K562 (cell line): Measurements from ENCODE around the gene TENM4. TPM values are rescaled to one million over a fixed set of nuclear protein-coding genes. Genes with fewer than 3 reads are reported as not detected.

Experiments
- ATAC-seq: fragments of 200-7000 bp; cut with Tn5 transposase; 3 replicates; pipeline ENCODE4 v1.9.1; 2020; ENCODE audit warnings: moderate library complexity
- BruUV-seq: library from RNA; stranded (reverse); fragments of 400-500 nt; replicated peaks from 2 replicates; lab custom pipeline; 2021; lab: Mats Ljungman, UMichigan
- CTCF ChIA-PET: fragments of 300-600 bp; formaldehyde crosslinking; extraction: SDS; loops from one replicate; lab custom pipeline; 2021; ENCODE audit warnings: low intra/inter-chr PET ratio; lab: Yijun Ruan, JAX
- POLR2A ChIA-PET: fragments of 300-600, 350-650 bp; sonication (Branson Sonifier 250); formaldehyde crosslinking; extraction: SDS; loops from one replicate; lab custom pipeline; 2021; ENCODE audit warnings: antibody characterized with exemption, inconsistent platforms; lab: Yijun Ruan, JAX
- DNase-seq, 4 experiments: peaks; one replicate each; pipeline versions ENCODE4 v3.0.0 to v3.0.0-alpha.2; 2011 to 2018; ENCODE audit warnings: low spot score in 3 of 4, mixed read lengths in 3 of 4; ENCODE audit errors: extremely low read depth in 1 of 4
- FAIRE-seq: peaks from 2 replicates; lab custom pipeline; 2011; peaks lifted over from hg19 to GRCh38; lab: Jason Lieb, UNC
- H2AFZ ChIP-seq: 2 replicates; pipeline ENCODE4 v1.6.0; 2011; ENCODE audit warnings: low read depth, low read length, control low read depth, inconsistent platforms
- H3K27ac ChIP-seq: fragments of 200-600 bp; 3 replicates; pipeline ENCODE4 v1.8.0; 2011; ENCODE audit warnings: low read depth, mild to moderate bottlenecking, control low read depth, inconsistent platforms, low read length, moderate library complexity, mixed read lengths; ENCODE audit errors: extremely low read depth
- H3K27me3 ChIP-seq, 2 experiments: fragments of 300-600 bp in 1 of 2; 2 replicates in 1 of 2; 3 replicates in 1 of 2; pipeline versions ENCODE4 v1.6.0 to v1.8.0; 2011; ENCODE audit warnings: inconsistent platforms in 2 of 2, low read length in 2 of 2, mild to moderate bottlenecking in 1 of 2, mixed read lengths in 1 of 2, moderate library complexity in 1 of 2; ENCODE audit not compliant: control insufficient read depth in 2 of 2, insufficient read depth in 2 of 2
- H3K36me3 ChIP-seq: fragments of 300-600 bp; 3 replicates; pipeline ENCODE4 v1.8.0; 2011; ENCODE audit warnings: mild to moderate bottlenecking, low read length, inconsistent platforms; ENCODE audit not compliant: control insufficient read depth, insufficient read depth
- H3K4me1 ChIP-seq, 2 experiments: fragments of 200-600 bp in 1 of 2; replicated peaks in 1 of 2; 2 replicates in 1 of 2; 3 replicates in 1 of 2; pipeline versions ENCODE4 v1.5.1 to v1.8.0; 2011; ENCODE audit warnings: inconsistent platforms in 2 of 2, low read length in 2 of 2, mild to moderate bottlenecking in 1 of 2, mixed read lengths in 1 of 2, moderate library complexity in 1 of 2; ENCODE audit not compliant: control insufficient read depth in 2 of 2, insufficient read depth in 2 of 2
- H3K4me2 ChIP-seq: 2 replicates; pipeline ENCODE4 v1.6.1; 2011; ENCODE audit warnings: low read length, control low read depth, inconsistent platforms, mixed read lengths; ENCODE audit not compliant: insufficient read depth
- H3K4me3 ChIP-seq: fragments of 200-600 bp; sonication (generic), shearing (Covaris generic); 2 replicates; pipeline ENCODE4 v1.5.1; 2016; ENCODE audit warnings: control low read depth, inconsistent platforms
- H3K79me2 ChIP-seq: fragments of 200-600 bp; 3 replicates; pipeline ENCODE4 v1.8.0; 2011; ENCODE audit warnings: low read length, inconsistent platforms; ENCODE audit not compliant: control insufficient read depth, insufficient read depth
- H3K9ac ChIP-seq, 2 experiments: 2 replicates each; pipeline versions ENCODE4 v1.6.0 to v1.6.1; 2011; ENCODE audit warnings: low read depth in 2 of 2, low read length in 2 of 2, control low read depth in 1 of 2, inconsistent platforms in 1 of 2, mild to moderate bottlenecking in 1 of 2, mixed read lengths in 1 of 2; ENCODE audit not compliant: insufficient read depth in 1 of 2
- H3K9me1 ChIP-seq: one replicate; pipeline ENCODE4 v1.6.0; 2011; ENCODE audit warnings: inconsistent platforms, mild to moderate bottlenecking, low read length, moderate library complexity; ENCODE audit not compliant: control insufficient read depth, insufficient read depth
- H3K9me3 ChIP-seq: replicated peaks from 2 replicates; pipeline ENCODE4 v1.5.1; 2011; ENCODE audit warnings: low read depth, low read length, inconsistent platforms; ENCODE audit not compliant: control insufficient read depth, insufficient read depth
- H4K20me1 ChIP-seq: replicated peaks from 2 replicates; pipeline ENCODE4 v1.6.1; 2011; ENCODE audit warnings: low read length, inconsistent platforms, mixed read lengths; ENCODE audit not compliant: control insufficient read depth, insufficient read depth
- ARHGAP35 ChIP-seq: fragments of 450-650 bp; IDR thresholded peaks from 2 replicates; pipeline ENCODE4 v1.6.1; 2018; ENCODE audit not compliant: partially characterized antibody
- ASH1L ChIP-seq: fragments of 450-650 bp; IDR thresholded peaks from 2 replicates; pipeline ENCODE4 v1.6.1; 2018; ENCODE audit warnings: borderline replicate concordance, mild to moderate bottlenecking, low read depth; ENCODE audit not compliant: partially characterized antibody
- CBX3 ChIP-seq, 2 experiments: IDR thresholded peaks; 1 replicate in 1 of 2; 2 replicates in 1 of 2; pipeline ENCODE4 v1.6.1; 2012; ENCODE audit warnings: inconsistent platforms in 2 of 2, low read length in 2 of 2, borderline replicate concordance in 1 of 2, control low read depth in 1 of 2
- CGGBP1 ChIP-seq: fragments of 250-450 bp; sonication (Bioruptor Pico); IDR thresholded peaks from 2 replicates; pipeline ENCODE4 v1.9.0; 2021; ENCODE audit warnings: mild to moderate bottlenecking
- CREM ChIP-seq: IDR thresholded peaks from 2 replicates; pipeline ENCODE4 v1.6.1; 2014; ENCODE audit warnings: antibody characterized with exemption, low read depth
- HLTF ChIP-seq: fragments of 450-650 bp; IDR thresholded peaks from 2 replicates; pipeline ENCODE4 v1.6.1; 2016
- LARP7 ChIP-seq: fragments of 450-650 bp; IDR thresholded peaks from 2 replicates; pipeline ENCODE4 v1.6.1; 2016
- NBN ChIP-seq: fragments of 450-650 bp; IDR thresholded peaks from 2 replicates; pipeline ENCODE4 v1.6.1; 2016; ENCODE audit warnings: low read depth, mild to moderate bottlenecking
- NFXL1 ChIP-seq: fragments of 450-650 bp; formaldehyde crosslinking; IDR thresholded peaks from 2 replicates; pipeline ENCODE4 v1.4.0; 2021; ENCODE audit warnings: mild to moderate bottlenecking
- NR2F6 ChIP-seq: fragments of 450-650 bp; formaldehyde crosslinking; IDR thresholded peaks from 2 replicates; pipeline ENCODE4 v1.4.0; 2020; ENCODE audit warnings: mild to moderate bottlenecking
- RFX7 ChIP-seq: fragments of 250-450 bp; sonication (Bioruptor Pico); IDR thresholded peaks from 2 replicates; pipeline ENCODE4 v1.5.1; 2021; ENCODE audit warnings: mild to moderate bottlenecking
- SMAD3 ChIP-seq: fragments of 450-650 bp; formaldehyde crosslinking; conservative IDR thresholded peaks from 2 replicates; pipeline ENCODE4 v1.4.0; 2020; ENCODE audit warnings: mild to moderate bottlenecking
- SRSF9 ChIP-seq: fragments of 200-400 bp; formaldehyde crosslinking; IDR thresholded peaks from 2 replicates; pipeline ENCODE4 v1.6.1; 2017; ENCODE audit warnings: low read depth, low read length, borderline replicate concordance
- TSC22D4 ChIP-seq: fragments of 450-650 bp; IDR thresholded peaks from 2 replicates; pipeline ENCODE4 v1.6.1; 2016; ENCODE audit warnings: missing genetic modification characterization, missing biosample characterization, control low read depth
- ZNF41 ChIP-seq: fragments of 250-450 bp; sonication (Bioruptor Pico); conservative IDR thresholded peaks from 2 replicates; pipeline ENCODE4 v1.4.0; 2020; ENCODE audit warnings: mild to moderate bottlenecking
- ZNF584 ChIP-seq: fragments of 200-800 bp; sonication (Bioruptor generic); IDR thresholded peaks from 2 replicates; pipeline ENCODE4 v1.6.1; 2016; ENCODE audit warnings: low read depth, mild to moderate bottlenecking, missing genetic modification characterization, missing compliant biosample characterization
- ZNF830 ChIP-seq: fragments of 250-450 bp; sonication (Bioruptor Pico); IDR thresholded peaks from 2 replicates; pipeline ENCODE4 v1.5.0; 2021; ENCODE audit warnings: mild to moderate bottlenecking
- WGBS: fragments of 100-300 bp; shearing (Covaris generic); methylation state at CpG from one replicate; pipeline ENCODE4 v1.1.6; 2016; ENCODE audit warnings: low coverage, mixed read lengths; ENCODE audit not compliant: insufficient coverage; ENCODE audit errors: missing lambda C conversion rate; 5-methylcytosine and 5-hydroxymethylcytosine counted together
- in situ Hi-C: fragments of 300-500 bp; cut with MboI; formaldehyde crosslinking; loops from 4 replicates; pipeline ENCODE4 v1.15.0; 2018; ENCODE audit warnings: inconsistent platforms, mixed read lengths
- intact Hi-C: fragments of 100-400 bp; cut with micrococcal nuclease; formaldehyde crosslinking; loops from 2 replicates; pipeline ENCODE4 v1.14.2; 2022
- polyA plus RNA-seq, 8 experiments: library from polyadenylated mRNA; depleted of rRNA in 4 of 8; stranded (reverse) in 5 of 8; unstranded in 3 of 8; fragments of >200 nt; fragmentation: Nextera tagmentation in 2 of 8; fragmentation: Illumina TruSeq in 1 of 8; extraction: Ambion mirVana in 2 of 8; extraction: Trizol in 1 of 8; gene quantifications; 2 replicates each; pipeline versions ENCODE4 v1.2.1 to v1.2.3, GENCODE V29; 2011 to 2014; ENCODE audit warnings: inconsistent platforms in 1 of 8, missing spikeins in 1 of 8
- total RNA-seq, 7 experiments: library from RNA; depleted of rRNA in 6 of 7; stranded (reverse); fragments of >200 nt in 6 of 7; fragmentation: Illumina TruSeq in 2 of 7; extraction: Trizol in 2 of 7; gene quantifications; 2 replicates each; pipeline versions ENCODE4 v1.2.1 to v1.2.3, GENCODE V29; 2011 to 2021; ENCODE audit warnings: low replicate concordance in 1 of 7

TENM4 gene
- total and polyA plus RNA-seq, 9 of the 15 experiments (the other 6 are each of a cell fraction or from before 2014, with no cell fraction given), result 0.16 TPM; not detected in 8

GRCh38 chr11:79170321-79170720 is 270.5 kb downstream of the TENM4 start (continued):
- TF ChIP-seq TSC22D4 (tag), result no peak
- no peak for TF ChIP-seq ARHGAP35
- no peak for TF ChIP-seq HLTF
- no peak for TF ChIP-seq SRSF9
- TF ChIP-seq RFX7, result no peak
- TF ChIP-seq ASH1L, result no peak
- TF ChIP-seq ZNF584, result no peak

- no peaks in the 10 kb centered on the region for H3K4me1 ChIP-seq
- no peak overlapping the region for H3K4me3 ChIP-seq
- FAIRE-seq, result no peak
- ATAC-seq, result no peak
- H3K9me3 ChIP-seq, result no peaks in the 10 kb centered on the region
- CTCF ChIA-PET, result no interaction called here
- in situ Hi-C loops, result no loop called here
- no peaks in the 10 kb centered on the region for H4K20me1 ChIP-seq
- H3K9me1 ChIP-seq, result no peaks in the 10 kb centered on the region
- no TSS peak for BruUV-seq
- POLR2A ChIA-PET, result interaction anchor here (1.2 kb wide), 1 partner anchor 10 kb away, joined by 3 read pairs; no protein-coding TSS in a partner anchor
- intact Hi-C loops, result no loop called here
- H3K4me2 ChIP-seq, result no peak overlapping the region
- no peaks in the 10 kb centered on the region for H3K27me3 ChIP-seq
- no peaks in the 10 kb centered on the region for H3K36me3 ChIP-seq
- no peak overlapping the region for H3K27ac ChIP-seq
- 0% methylated on average over 3 of the region's 3 CpGs for WGBS
- no peak for TF ChIP-seq CREM
- no peak for TF ChIP-seq CGGBP1 (CRISPR knock-in tag)
- no peak for TF ChIP-seq ZNF41
- no peak for TF ChIP-seq SMAD3
- no peak for TF ChIP-seq NBN
- TF ChIP-seq LARP7, result no peak
- TF ChIP-seq NFXL1 (CRISPR knock-in tag), result no peak
- no peak for TF ChIP-seq ZNF830
- no peak for TF ChIP-seq TSC22D4 (tag)
- TF ChIP-seq NR2F6 (CRISPR knock-in tag), result no peak
- no peak for TF ChIP-seq CBX3 (IDR thresholded peaks at IDR 0.05; ENCODE audit: borderline replicate concordance in 1 of 2, low read length in 2 of 2)
- TF ChIP-seq, all 486 proteins: peak for 0
- Histone ChIP-seq H3K9ac (no peak overlapping the region), H2AFZ (no peak overlapping the region), H3K79me2 (no peaks in the 10 kb centered on the region)
- no peak for DNase-seq
These were observed 272.2 kb downstream of the TENM4 start for GRCh38 chr11:79168530-79169110.
